K562 (cell line): Measurements from ENCODE around the gene MINDY3. TPM values are rescaled to one million over a fixed set of nuclear protein-coding genes. Genes with fewer than 3 reads are reported as not detected.

Experiments used
- ATAC-seq: fragments of 200-7000 bp; cut with Tn5 transposase; 3 replicates; pipeline ENCODE4 v1.9.1; 2020; ENCODE audit warnings: moderate library complexity
- BruUV-seq: library from RNA; stranded (reverse); fragments of 400-500 nt; replicated peaks from 2 replicates; lab custom pipeline; 2021; lab: Mats Ljungman, UMichigan
- CTCF ChIA-PET: fragments of 300-600 bp; formaldehyde crosslinking; extraction: SDS; loops from one replicate; lab custom pipeline; 2021; ENCODE audit warnings: low intra/inter-chr PET ratio; lab: Yijun Ruan, JAX
- POLR2A ChIA-PET: fragments of 300-600, 350-650 bp; sonication (Branson Sonifier 250); formaldehyde crosslinking; extraction: SDS; loops from one replicate; lab custom pipeline; 2021; ENCODE audit warnings: antibody characterized with exemption, inconsistent platforms; lab: Yijun Ruan, JAX
- DNase-seq, 4 experiments: peaks; one replicate each; pipeline versions ENCODE4 v3.0.0 to v3.0.0-alpha.2; 2011 to 2018; ENCODE audit warnings: low spot score in 3 of 4, mixed read lengths in 3 of 4; ENCODE audit errors: extremely low read depth in 1 of 4
- FAIRE-seq: peaks from 2 replicates; lab custom pipeline; 2011; peaks lifted over from hg19 to GRCh38; lab: Jason Lieb, UNC
- H2AFZ ChIP-seq: 2 replicates; pipeline ENCODE4 v1.6.0; 2011; ENCODE audit warnings: low read depth, low read length, control low read depth, inconsistent platforms
- H3K27ac ChIP-seq: fragments of 200-600 bp; 3 replicates; pipeline ENCODE4 v1.8.0; 2011; ENCODE audit warnings: low read depth, mild to moderate bottlenecking, control low read depth, inconsistent platforms, low read length, moderate library complexity, mixed read lengths; ENCODE audit errors: extremely low read depth
- H3K27me3 ChIP-seq, 2 experiments: fragments of 300-600 bp in 1 of 2; 2 replicates in 1 of 2; 3 replicates in 1 of 2; pipeline versions ENCODE4 v1.6.0 to v1.8.0; 2011; ENCODE audit warnings: inconsistent platforms in 2 of 2, low read length in 2 of 2, mild to moderate bottlenecking in 1 of 2, mixed read lengths in 1 of 2, moderate library complexity in 1 of 2; ENCODE audit not compliant: control insufficient read depth in 2 of 2, insufficient read depth in 2 of 2
- H3K36me3 ChIP-seq: fragments of 300-600 bp; 3 replicates; pipeline ENCODE4 v1.8.0; 2011; ENCODE audit warnings: mild to moderate bottlenecking, low read length, inconsistent platforms; ENCODE audit not compliant: control insufficient read depth, insufficient read depth
- H3K4me1 ChIP-seq, 2 experiments: fragments of 200-600 bp in 1 of 2; replicated peaks in 1 of 2; 2 replicates in 1 of 2; 3 replicates in 1 of 2; pipeline versions ENCODE4 v1.5.1 to v1.8.0; 2011; ENCODE audit warnings: inconsistent platforms in 2 of 2, low read length in 2 of 2, mild to moderate bottlenecking in 1 of 2, mixed read lengths in 1 of 2, moderate library complexity in 1 of 2; ENCODE audit not compliant: control insufficient read depth in 2 of 2, insufficient read depth in 2 of 2
- H3K4me2 ChIP-seq: 2 replicates; pipeline ENCODE4 v1.6.1; 2011; ENCODE audit warnings: low read length, control low read depth, inconsistent platforms, mixed read lengths; ENCODE audit not compliant: insufficient read depth
- H3K4me3 ChIP-seq: fragments of 200-600 bp; sonication (generic), shearing (Covaris generic); 2 replicates; pipeline ENCODE4 v1.5.1; 2016; ENCODE audit warnings: control low read depth, inconsistent platforms
- H3K79me2 ChIP-seq: fragments of 200-600 bp; 3 replicates; pipeline ENCODE4 v1.8.0; 2011; ENCODE audit warnings: low read length, inconsistent platforms; ENCODE audit not compliant: control insufficient read depth, insufficient read depth
- H3K9ac ChIP-seq, 2 experiments: 2 replicates each; pipeline versions ENCODE4 v1.6.0 to v1.6.1; 2011; ENCODE audit warnings: low read depth in 2 of 2, low read length in 2 of 2, control low read depth in 1 of 2, inconsistent platforms in 1 of 2, mild to moderate bottlenecking in 1 of 2, mixed read lengths in 1 of 2; ENCODE audit not compliant: insufficient read depth in 1 of 2
- H3K9me1 ChIP-seq: one replicate; pipeline ENCODE4 v1.6.0; 2011; ENCODE audit warnings: inconsistent platforms, mild to moderate bottlenecking, low read length, moderate library complexity; ENCODE audit not compliant: control insufficient read depth, insufficient read depth
- H3K9me3 ChIP-seq: replicated peaks from 2 replicates; pipeline ENCODE4 v1.5.1; 2011; ENCODE audit warnings: low read depth, low read length, inconsistent platforms; ENCODE audit not compliant: control insufficient read depth, insufficient read depth
- H4K20me1 ChIP-seq: replicated peaks from 2 replicates; pipeline ENCODE4 v1.6.1; 2011; ENCODE audit warnings: low read length, inconsistent platforms, mixed read lengths; ENCODE audit not compliant: control insufficient read depth, insufficient read depth
- ATF7 ChIP-seq: fragments of 450-650 bp; IDR thresholded peaks from 2 replicates; pipeline ENCODE4 v1.7.1; 2014; ENCODE audit warnings: mild to moderate bottlenecking, moderate library complexity
- C11orf30 ChIP-seq: fragments of 450-650 bp; IDR thresholded peaks from 2 replicates; pipeline ENCODE4 v1.6.1; 2016; ENCODE audit warnings: low read depth, mild to moderate bottlenecking
- CCNT2 ChIP-seq: IDR thresholded peaks from 2 replicates; pipeline ENCODE4 v1.6.1; 2011; ENCODE audit warnings: borderline replicate concordance, low read depth, mild to moderate bottlenecking, moderate library complexity, mixed read lengths, low read length; ENCODE audit not compliant: insufficient read length; ENCODE audit errors: extremely low read depth
- CREBBP ChIP-seq: IDR thresholded peaks from one replicate; pipeline ENCODE4 v1.6.1; 2012; ENCODE audit warnings: low read depth, mild to moderate bottlenecking, control low read depth, inconsistent platforms, low read length
- MCM3 ChIP-seq: fragments of 450-650 bp; IDR thresholded peaks from 2 replicates; pipeline ENCODE4 v1.6.1; 2016
- MEF2A ChIP-seq: IDR thresholded peaks from 2 replicates; pipeline ENCODE4 v1.6.1; 2011; ENCODE audit warnings: low read depth, mild to moderate bottlenecking, low read length, moderate library complexity; ENCODE audit not compliant: control insufficient read depth
- ZNF316 ChIP-seq: fragments of 450-650 bp; IDR thresholded peaks from 2 replicates; pipeline ENCODE4 v1.6.1; 2016
- WGBS: fragments of 100-300 bp; shearing (Covaris generic); methylation state at CpG from one replicate; pipeline ENCODE4 v1.1.6; 2016; ENCODE audit warnings: low coverage, mixed read lengths; ENCODE audit not compliant: insufficient coverage; ENCODE audit errors: missing lambda C conversion rate; 5-methylcytosine and 5-hydroxymethylcytosine counted together
- in situ Hi-C: fragments of 300-500 bp; cut with MboI; formaldehyde crosslinking; loops from 4 replicates; pipeline ENCODE4 v1.15.0; 2018; ENCODE audit warnings: inconsistent platforms, mixed read lengths
- intact Hi-C: fragments of 100-400 bp; cut with micrococcal nuclease; formaldehyde crosslinking; loops from 2 replicates; pipeline ENCODE4 v1.14.2; 2022
- polyA plus RNA-seq, 8 experiments: library from polyadenylated mRNA; depleted of rRNA in 4 of 8; stranded (reverse) in 5 of 8; unstranded in 3 of 8; fragments of >200 nt; fragmentation: Nextera tagmentation in 2 of 8; fragmentation: Illumina TruSeq in 1 of 8; extraction: Ambion mirVana in 2 of 8; extraction: Trizol in 1 of 8; gene quantifications; 2 replicates each; pipeline versions ENCODE4 v1.2.1 to v1.2.3, GENCODE V29; 2011 to 2014; ENCODE audit warnings: inconsistent platforms in 1 of 8, missing spikeins in 1 of 8
- total RNA-seq, 7 experiments: library from RNA; depleted of rRNA in 6 of 7; stranded (reverse); fragments of >200 nt in 6 of 7; fragmentation: Illumina TruSeq in 2 of 7; extraction: Trizol in 2 of 7; gene quantifications; 2 replicates each; pipeline versions ENCODE4 v1.2.1 to v1.2.3, GENCODE V29; 2011 to 2021; ENCODE audit warnings: low replicate concordance in 1 of 7
- TF ChIP-seq, protein P1 (sequence below): fragments of 250-450 bp; sonication (Bioruptor Pico); IDR thresholded peaks from 2 replicates; pipeline ENCODE4 v1.6.1; 2021; ENCODE audit warnings: mild to moderate bottlenecking

The MINDY3 gene
- total and polyA plus RNA-seq, 9 of the 15 experiments (the other 6 are each of a cell fraction or from before 2014, with no cell fraction given), result 14.0 to 35.9 (median 23.6) TPM

GRCh38 chr10:15741581-15741980 lies 118.7 kb downstream of the MINDY3 start:
- DNase-seq, result no peak
- Histone ChIP-seq H3K4me3 (no peak overlapping the region), H4K20me1 (no peaks in the 10 kb centered on the region), H3K4me1 (no peaks in the 10 kb centered on the region), H3K36me3 (no peaks in the 10 kb centered on the region), H3K9ac (no peak overlapping the region), H3K4me2 (no peak overlapping the region), H3K9me1 (no peaks in the 10 kb centered on the region), H3K27me3 (peaks cover 2 to 6% of the 10 kb centered on the region in 2 experiments; a peak in 3 of 5 replicates), H3K79me2 (no peaks in the 10 kb centered on the region), H3K27ac (no peak overlapping the region), H2AFZ (no peak overlapping the region), H3K9me3 (no peaks in the 10 kb centered on the region)
- TF ChIP-seq ATF7 (no peak), CCNT2 (no peak), C11orf30 (no peak), MCM3 (no peak)
- TF ChIP-seq, protein P1, sequence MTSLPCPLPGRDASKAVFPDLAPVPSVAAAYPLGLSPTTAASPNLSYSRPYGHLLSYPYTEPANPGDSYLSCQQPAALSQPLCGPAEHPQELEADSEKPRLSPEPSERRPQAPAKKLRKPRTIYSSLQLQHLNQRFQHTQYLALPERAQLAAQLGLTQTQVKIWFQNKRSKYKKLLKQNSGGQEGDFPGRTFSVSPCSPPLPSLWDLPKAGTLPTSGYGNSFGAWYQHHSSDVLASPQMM (CRISPR knock-in tag), result no peak
- ATAC-seq, result no peak
- BruUV-seq, result no TSS peak
- ChIA-PET POLR2A (no interaction called here), CTCF (no interaction called here)
- intact Hi-C loops, result no loop called here
- in situ Hi-C loops, result no loop called here
- no peak for FAIRE-seq
- WGBS, result 34% methylated on average over 5 of the region's 5 CpGs

GRCh38 chr10:15740261-15740660 lies 120.0 kb downstream of the MINDY3 start:
- Histone ChIP-seq H2AFZ (no peak overlapping the region), H3K9me1 (no peaks in the 10 kb centered on the region), H3K79me2 (no peaks in the 10 kb centered on the region), H3K9ac (no peak overlapping the region), H4K20me1 (no peaks in the 10 kb centered on the region), H3K4me3 (no peak overlapping the region), H3K27ac (no peak overlapping the region), H3K36me3 (no peaks in the 10 kb centered on the region), H3K9me3 (no peaks in the 10 kb centered on the region), H3K27me3 (peaks cover 2 to 10% of the 10 kb centered on the region in 2 experiments; a peak in 3 of 5 replicates), H3K4me1 (no peaks in the 10 kb centered on the region), H3K4me2 (no peak overlapping the region)
- no peak for DNase-seq
- CTCF ChIA-PET, result no interaction called here
- intact Hi-C loops, result no loop called here
- 31% methylated on average over 6 of the region's 6 CpGs for WGBS
- POLR2A ChIA-PET, result no interaction called here
- ATAC-seq, result no peak
- BruUV-seq, result no TSS peak
- in situ Hi-C loops, result no loop called here
- FAIRE-seq, result no peak
- peak; percentile 71 for TF ChIP-seq ZNF316
- TF ChIP-seq C11orf30, result peak; percentile 44; the same call in 1 of the 2 replicates
- TF ChIP-seq CREBBP, result no peak
- TF ChIP-seq MEF2A, result no peak
- TF ChIP-seq, all 486 proteins: peak for 2
